Epithelial cell of esophagus (primary cell): Measurements from ENCODE around the gene LIN28A.
"Not testable (repeated sequence)": the region's sequence is repeated elsewhere in the genome, so short reads cannot be mapped to it uniquely, and the experiment has no call there.

Source experiments
- DNase-seq: peaks from one replicate; pipeline ENCODE4 v3.0.0; 2010; ENCODE audit warnings: low read depth
- H3K4me3 ChIP-seq: 2 replicates; pipeline ENCODE4 v1.5.1; 2011; ENCODE audit warnings: mild to moderate bottlenecking, low read length, control low read depth
- CTCF ChIP-seq: IDR thresholded peaks from 2 replicates; pipeline ENCODE4 v1.5.1; 2011; ENCODE audit warnings: low read depth, mild to moderate bottlenecking, low read length, control low read depth, inconsistent platforms; ENCODE audit not compliant: insufficient read depth; ENCODE audit errors: missing control alignments

The LIN28A gene

GRCh38 chr1:26368006-26368405 is 42.6 kb upstream of the LIN28A start:
- no peak for TF ChIP-seq CTCF
- no peak overlapping the region for H3K4me3 ChIP-seq
- no peak for DNase-seq

DNA sequence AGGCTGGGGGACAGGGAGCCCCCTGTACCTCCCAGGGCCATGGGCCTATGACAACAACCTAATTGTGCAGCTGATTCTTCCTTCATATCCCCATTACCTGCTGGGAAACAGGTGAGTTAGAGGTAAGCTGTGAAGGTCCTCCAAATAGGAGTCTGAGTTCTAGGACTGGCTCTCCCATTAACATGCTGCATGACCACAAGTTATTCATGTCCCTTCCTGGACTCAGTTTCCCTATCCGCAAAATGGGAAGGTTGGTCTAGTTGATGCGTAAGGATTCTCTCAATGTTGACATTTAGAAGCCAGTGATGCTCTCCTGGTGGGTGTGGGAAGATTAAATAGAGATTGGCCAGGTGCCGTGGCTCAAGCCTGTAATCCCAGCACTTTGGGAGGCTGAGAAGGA is 42.1 kb upstream of the LIN28A start:
- no peak overlapping the region for H3K4me3 ChIP-seq
- no peak for DNase-seq
- no peak for TF ChIP-seq CTCF

DNA sequence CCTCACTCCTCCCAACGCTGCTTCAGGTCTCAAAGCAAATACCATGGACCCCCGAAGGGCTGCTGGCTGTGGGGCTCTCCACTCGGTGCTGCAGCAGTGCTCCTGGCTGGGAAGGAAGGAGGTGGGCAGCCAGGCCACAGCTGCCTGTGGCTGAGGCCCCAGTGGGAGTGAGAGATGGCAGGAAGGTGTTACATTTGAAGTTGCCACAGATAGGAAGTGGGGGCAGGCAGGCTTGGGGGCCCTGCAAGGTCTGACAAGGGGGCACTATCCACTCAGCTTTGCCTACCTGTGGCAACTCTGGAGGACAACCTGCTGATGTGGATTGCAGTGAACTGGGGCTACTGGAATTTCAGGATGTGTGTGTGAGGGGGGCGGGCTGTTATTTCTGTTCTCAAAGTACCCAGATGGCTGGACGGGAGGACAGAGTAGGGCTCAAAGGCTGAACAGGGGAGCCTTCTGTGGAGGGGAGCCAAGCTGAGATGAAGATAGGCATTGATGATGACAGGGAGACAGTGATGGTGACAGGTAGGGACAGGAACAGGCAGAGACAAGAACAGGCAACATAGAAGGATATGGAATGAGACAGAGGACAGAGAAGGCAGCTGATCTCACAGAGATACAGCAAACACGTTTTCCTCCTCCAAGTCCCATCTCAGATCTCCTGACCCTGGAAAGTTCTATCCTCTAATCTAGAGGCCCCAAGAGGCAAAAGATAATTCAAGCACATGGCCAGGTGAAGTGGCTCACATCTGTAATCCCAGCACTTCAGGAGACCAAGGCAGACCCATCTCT is 39.8 kb upstream of the LIN28A start:
- DNase-seq, result no peak
- no peak for TF ChIP-seq CTCF
- no peak overlapping the region for H3K4me3 ChIP-seq

- peak; percentile 89 for DNase-seq
- no peak overlapping the region for H3K4me3 ChIP-seq
- TF ChIP-seq CTCF, result no peak
These were observed 38.6 kb upstream of the LIN28A start for GRCh38 chr1:26372039-26372438.

DNA sequence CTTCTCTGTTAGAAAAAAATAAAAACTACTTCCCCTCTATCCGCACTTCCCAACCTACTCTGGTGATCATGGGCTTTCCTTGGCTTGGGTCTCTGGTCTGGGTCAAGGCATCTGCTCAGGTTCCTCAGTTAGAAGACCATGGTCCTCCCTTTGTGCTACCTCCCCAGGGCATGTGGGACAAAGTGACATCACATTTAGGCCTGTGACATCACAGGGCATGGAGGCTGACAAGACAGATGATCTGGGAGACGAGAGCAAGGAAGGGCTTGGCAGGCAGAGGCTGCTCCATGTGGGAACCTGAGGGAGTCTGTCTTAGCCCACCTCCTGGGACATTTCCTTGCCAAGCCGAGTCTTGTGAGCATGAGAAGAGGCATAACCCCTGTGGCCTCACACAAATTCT is 38.0 kb upstream of the LIN28A start, which contains the start of gene ZNF683:
ZNF683 (minus strand) TSS at position 140 of the 400 bp plus-strand sequence. CDS start 4,179 bp downstream, outside the sequence.
- not testable (repeated sequence) for DNase-seq, H3K4me3 ChIP-seq

DNA sequence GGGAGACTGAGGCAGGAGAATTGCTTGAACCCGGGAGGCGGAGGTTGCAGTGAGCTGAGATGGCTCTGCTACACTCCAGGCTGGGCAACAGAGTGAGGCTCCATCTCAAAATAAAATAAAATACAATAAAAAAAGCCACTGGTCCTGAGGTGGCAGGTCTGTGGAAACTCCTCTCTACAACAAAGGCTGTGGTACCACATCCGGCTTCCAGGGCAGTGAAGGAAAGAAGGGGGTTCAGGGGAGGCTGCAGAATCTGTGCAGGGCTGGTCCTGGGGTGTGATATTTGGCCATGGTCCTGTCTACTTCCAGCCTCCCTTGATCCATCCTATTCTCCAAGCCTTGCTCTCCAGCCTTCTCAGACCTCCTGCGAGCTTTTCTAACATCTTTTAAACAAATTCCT is 37.3 kb upstream of the LIN28A start:
- TF ChIP-seq CTCF, result no peak
- H3K4me3 ChIP-seq, result no peak overlapping the region
- DNase-seq, result no peak

- no peak for TF ChIP-seq CTCF
- no peak for DNase-seq
- no peak overlapping the region for H3K4me3 ChIP-seq
These were observed 36.8 kb upstream of the LIN28A start for GRCh38 chr1:26373789-26374188.

DNA sequence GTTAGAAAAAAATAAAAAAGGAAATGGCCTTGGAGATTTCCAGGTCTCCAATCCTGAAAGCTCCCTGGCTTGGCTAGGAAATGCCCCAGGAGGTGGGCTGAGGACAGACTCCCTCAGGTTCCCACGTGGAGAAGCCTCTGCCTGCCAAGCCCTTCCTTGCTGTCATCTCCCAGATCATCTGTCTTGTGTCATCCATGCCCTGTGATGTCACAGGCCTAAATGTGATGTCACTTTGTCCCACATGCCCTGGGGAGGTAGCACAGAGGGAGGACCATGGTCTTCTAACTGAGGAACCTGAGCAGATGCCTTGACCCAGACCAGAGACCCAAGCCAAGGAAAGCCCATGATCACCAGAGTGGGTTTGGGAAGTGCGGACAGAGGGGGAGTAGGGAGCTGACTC is 36.3 kb upstream of the LIN28A start:
- H3K4me3 ChIP-seq, DNase-seq: not testable (repeated sequence)
